Heart right ventricle (tissue), 16 donors: ENCODE measurements around the gene ANO3. TPM values are rescaled to one million over a fixed set of nuclear protein-coding genes. Genes with fewer than 3 reads are reported as not detected.

Source experiments
- ATAC-seq, 8 donors: fragments of 200-7000 bp; cut with Tn5 transposase; one replicate each; pipeline ENCODE4 v1.9.1; 2020; ENCODE audit warnings: mild to moderate bottlenecking in 8 of 8, moderate library complexity in 8 of 8, moderate number of reproducible peaks in 1 of 8
- DNase-seq, 2 donors: peaks; one replicate each; pipeline ENCODE4 v3.0.0-alpha.2; 2020
- H3K27ac ChIP-seq, 10 donors: fragments of 200-600 bp; sonication (generic) in 2 of 10; one replicate each; pipeline versions ENCODE4 v1.5.0 to v1.8.0; 2020 to 2022; ENCODE audit warnings: mild to moderate bottlenecking in 3 of 10
- H3K27me3 ChIP-seq, 7 donors: fragments of 200-600 bp; one replicate each; pipeline ENCODE4 v1.8.0; 2021 to 2022; ENCODE audit warnings: mild to moderate bottlenecking in 2 of 7
- H3K36me3 ChIP-seq, 9 donors: fragments of 200-600 bp; sonication (generic) in 1 of 9; one replicate each; pipeline versions ENCODE4 v1.5.0 to v1.8.0; 2020 to 2022; ENCODE audit warnings: mild to moderate bottlenecking in 2 of 9
- H3K4me1 ChIP-seq, 9 donors: fragments of 200-600 bp; sonication (generic) in 1 of 9; one replicate each; pipeline versions ENCODE4 v1.5.0 to v1.8.0; 2020 to 2022; ENCODE audit warnings: mild to moderate bottlenecking in 4 of 9
- H3K4me3 ChIP-seq, 10 donors: fragments of 200-600 bp; sonication (generic) in 2 of 10; one replicate each; pipeline versions ENCODE4 v1.5.0 to v1.8.0; 2020 to 2022; ENCODE audit warnings: mild to moderate bottlenecking in 7 of 10, moderate library complexity in 2 of 10
- H3K9me3 ChIP-seq, 11 donors: fragments of 200-600 bp in 10 of 11; sonication (generic) in 2 of 11; one replicate each; pipeline versions ENCODE4 v1.5.0 to v1.8.0; 2013 to 2022; ENCODE audit warnings: mild to moderate bottlenecking in 2 of 11, control low read depth in 1 of 11, moderate library complexity in 1 of 11
- CTCF ChIP-seq, 9 donors: fragments of 200-600 bp; sonication (generic) in 2 of 9; IDR thresholded peaks; one replicate each; pipeline versions ENCODE4 v1.5.0 to v1.8.0; 2021 to 2022; ENCODE audit warnings: antibody characterized with exemption in 9 of 9, mild to moderate bottlenecking in 5 of 9, moderate library complexity in 1 of 9
- WGBS, 2 donors: extraction: QIAGEN DNeasy Blood & Tissue Kit; methylation state at CpG; one replicate each; pipeline ENCODE4 v1.1.7; 2013; ENCODE audit warnings: inconsistent platforms in 1 of 2; 5-methylcytosine and 5-hydroxymethylcytosine counted together
- intact Hi-C, 10 donors: fragments of 100-400 bp; cut with DNase I; formaldehyde crosslinking; loops; one replicate each; pipeline versions ENCODE4 v1.11.1 to v1.14.2; 2022
- polyA plus RNA-seq, 2 donors: library from polyadenylated mRNA; stranded (reverse); fragments of 200-250 nt; gene quantifications; one replicate each; pipeline ENCODE4 v1.2.3, GENCODE V29; 2013
- total RNA-seq, 10 donors: library from RNA; stranded (reverse); fragmentation: NEBNext Ultra II Directional in 3 of 10; extraction: Animal tissue kit (Norgen Biotek cat#: 25700) in 3 of 10; gene quantifications; one replicate each; pipeline versions ENCODE4 v1.2.1 to v1.2.4, GENCODE V29; 2021 to 2023
- donor health status: Arrhythmogenic right ventricular cardiomyopathy.
- donor health status: ischemic (EF 13 %, LVEDD 7.1; RV severe dilation, severe dysfunction).
- donor health status: healthy with polysubstance abuse.
- donor health status: DM: no; HTN: yes; CAD: no.
- donor health status: DM: no; HTN: no; CAD: no.
- donor health status: ischemic (EF 25% LVEDD 6.9; RV normal size, moderate dysfunction).
- donor health status: ischemic (EF 25% LVEDD 5.7; RV mildly dilated, moderate dysfunction).
- donor health status: healthy.
- donor health status: DM: yes; HTN: yes; CAD: no.
- donor health status: Ischemic cardiomyopathy.
- donor health status: ischemic (EF 35%, LVEDD 5.7; RV mildly dilated, moderate dysfunction).
- donor health status: nonischemic (EF 11% LVEDD 7.7; RV severe dilation, severe dysfunction).
- donor health status: DM: yes; HTN: yes; CAD: no.
- donor health status: PGD.
- donor health status: ischemic (EF 29% LVEDD 5.4; RV normal size, mild dysfunction).
- donor health status: nonischemic (EF 23%, LVEDD 6.1; RV moderate dilation, normal function).

The ANO3 gene
- total and polyA plus RNA-seq, 12 donors = 0.01 to 0.30 (median 0.07) TPM; not detected in 5

- TF ChIP-seq CTCF (IDR thresholded peaks at IDR 0.05) = no peak
- H3K36me3 ChIP-seq = no peaks in the 10 kb centered on the region
- intact Hi-C loops = no loop called here
- H3K4me3 ChIP-seq = no peak overlapping the region
- peaks cover 0 to 4% (median 0%) of the 10 kb centered on the region in 11 donors for H3K9me3 ChIP-seq
- WGBS, 2 donors = 10 to 31% methylated on average over 1 of the region's 1 CpG
- no peak for ATAC-seq
- no peak for DNase-seq
- no peak overlapping the region for H3K27ac ChIP-seq
- H3K4me1 ChIP-seq = no peaks in the 10 kb centered on the region
- no peaks in the 10 kb centered on the region for H3K27me3 ChIP-seq
Measured at GRCh38 chr11:26420331-26420730, 88.4 kb downstream of the ANO3 start.

- WGBS, 2 donors = 0 to 34% methylated on average over 1 of the region's 1 CpG
- no peak overlapping the region for H3K4me3 ChIP-seq
- TF ChIP-seq CTCF (IDR thresholded peaks at IDR 0.05) = no peak
- no peaks in the 10 kb centered on the region for H3K9me3 ChIP-seq
- no peaks in the 10 kb centered on the region for H3K27me3 ChIP-seq
- ATAC-seq = no peak
- no peaks in the 10 kb centered on the region for H3K36me3 ChIP-seq
- no peak for DNase-seq
- intact Hi-C loops = no loop called here
- H3K27ac ChIP-seq = no peak overlapping the region
- H3K4me1 ChIP-seq = no peaks in the 10 kb centered on the region
Measured at GRCh38 chr11:26424255-26424654, 92.3 kb downstream of the ANO3 start.

- no peaks in the 10 kb centered on the region for H3K36me3 ChIP-seq
- peaks cover 0 to 3% (median 0%) of the 10 kb centered on the region in 7 donors for H3K27me3 ChIP-seq
- intact Hi-C loops = no loop called here
- no peak overlapping the region for H3K27ac ChIP-seq
- H3K9me3 ChIP-seq = peaks cover 0 to 5% (median 0%) of the 10 kb centered on the region in 11 donors
- WGBS, 2 donors = 81 to 89% methylated on average over 5 of the region's 5 CpGs
- no peaks in the 10 kb centered on the region for H3K4me1 ChIP-seq
- no peak for TF ChIP-seq CTCF (IDR thresholded peaks at IDR 0.05)
- DNase-seq (no peak), ATAC-seq (no peak)
- no peak overlapping the region for H3K4me3 ChIP-seq
Measured at GRCh38 chr11:26439854-26440253, 107.9 kb downstream of the ANO3 start.

- H3K27me3 ChIP-seq = no peaks in the 10 kb centered on the region
- no peak overlapping the region for H3K4me3 ChIP-seq
- H3K4me1 ChIP-seq = no peaks in the 10 kb centered on the region
- 71 to 84% methylated on average over 2 of the region's 2 CpGs for WGBS, 2 donors
- no peak for DNase-seq
- intact Hi-C loops = no loop called here
- TF ChIP-seq CTCF (IDR thresholded peaks at IDR 0.05) = no peak
- ATAC-seq = no peak
- H3K9me3 ChIP-seq = no peaks in the 10 kb centered on the region
- H3K27ac ChIP-seq = no peak overlapping the region
- no peaks in the 10 kb centered on the region for H3K36me3 ChIP-seq
Measured at GRCh38 chr11:26442131-26442530, 110.2 kb downstream of the ANO3 start.
